WTC11 (cell line): ENCODE measurements around the gene BTBD8.

Experiments used
- CREB1 ChIP-seq: sonication (generic); formaldehyde crosslinking; IDR thresholded peaks from 2 replicates; pipeline ENCODE4 v1.8.0; 2023; ENCODE audit warnings: mild to moderate bottlenecking, missing genetic modification reagents
- FOXJ3 ChIP-seq: sonication (generic); formaldehyde crosslinking; IDR thresholded peaks from 2 replicates; pipeline ENCODE4 v1.9.0; 2021; ENCODE audit warnings: missing genetic modification reagents, mild to moderate bottlenecking, borderline replicate concordance
- FOXK1 ChIP-seq: sonication (generic); formaldehyde crosslinking; IDR thresholded peaks from 2 replicates; pipeline ENCODE4 v1.8.0; 2022; ENCODE audit warnings: mild to moderate bottlenecking, moderate library complexity, missing genetic modification reagents
- NR2C2 ChIP-seq: sonication (generic); formaldehyde crosslinking; IDR thresholded peaks from 2 replicates; pipeline ENCODE4 v1.8.0; 2022; ENCODE audit warnings: mild to moderate bottlenecking, missing genetic modification reagents
- SP1 ChIP-seq: sonication (generic); formaldehyde crosslinking; conservative IDR thresholded peaks from 2 replicates; pipeline ENCODE4 v1.8.1; 2022; ENCODE audit warnings: missing genetic modification reagents
- ZNF317 ChIP-seq: sonication (generic); formaldehyde crosslinking; IDR thresholded peaks from 2 replicates; pipeline ENCODE4 v1.8.1; 2023; ENCODE audit warnings: low read depth, mild to moderate bottlenecking, moderate library complexity, missing genetic modification reagents, borderline replicate concordance
- TF ChIP-seq, protein P1 (sequence below): sonication (generic); formaldehyde crosslinking; IDR thresholded peaks from 2 replicates; pipeline ENCODE4 v1.8.1; 2023; ENCODE audit warnings: mild to moderate bottlenecking, moderate library complexity, missing genetic modification reagents
- TF ChIP-seq, protein P2 (sequence below): fragments of 200-600 bp; IDR thresholded peaks from 2 replicates; pipeline ENCODE4 v1.8.0; 2022; ENCODE audit warnings: antibody characterized with exemption
- TF ChIP-seq, protein P3 (sequence below): sonication (generic); formaldehyde crosslinking; conservative IDR thresholded peaks from 2 replicates; pipeline ENCODE4 v1.8.1; 2022; ENCODE audit warnings: mild to moderate bottlenecking, missing genetic modification reagents
- TF ChIP-seq, protein P4 (sequence below): sonication (generic); formaldehyde crosslinking; IDR thresholded peaks from 2 replicates; pipeline ENCODE4 v1.8.1; 2023; ENCODE audit warnings: mild to moderate bottlenecking, missing genetic modification reagents, moderate library complexity

DNA sequence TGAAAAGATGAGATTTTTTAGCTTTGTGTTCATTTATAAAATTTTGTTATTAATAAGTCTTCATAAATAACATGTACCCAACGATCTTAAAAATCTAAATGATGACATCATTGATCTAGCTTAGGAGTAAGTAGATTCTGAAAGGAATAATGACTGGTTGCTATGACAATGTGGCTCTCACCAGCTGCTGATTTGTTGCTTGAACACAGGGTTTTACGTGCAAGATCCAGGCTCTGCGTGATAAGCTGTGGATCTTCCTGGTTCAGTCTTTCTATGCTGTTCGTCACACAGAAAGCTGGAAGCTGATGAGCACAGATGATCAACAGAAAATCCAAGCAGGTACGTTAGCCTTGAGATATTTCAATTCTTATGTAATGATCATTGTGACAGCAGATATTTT is 88.5 kb downstream of the BTBD8 start:
- TF ChIP-seq, protein P1, sequence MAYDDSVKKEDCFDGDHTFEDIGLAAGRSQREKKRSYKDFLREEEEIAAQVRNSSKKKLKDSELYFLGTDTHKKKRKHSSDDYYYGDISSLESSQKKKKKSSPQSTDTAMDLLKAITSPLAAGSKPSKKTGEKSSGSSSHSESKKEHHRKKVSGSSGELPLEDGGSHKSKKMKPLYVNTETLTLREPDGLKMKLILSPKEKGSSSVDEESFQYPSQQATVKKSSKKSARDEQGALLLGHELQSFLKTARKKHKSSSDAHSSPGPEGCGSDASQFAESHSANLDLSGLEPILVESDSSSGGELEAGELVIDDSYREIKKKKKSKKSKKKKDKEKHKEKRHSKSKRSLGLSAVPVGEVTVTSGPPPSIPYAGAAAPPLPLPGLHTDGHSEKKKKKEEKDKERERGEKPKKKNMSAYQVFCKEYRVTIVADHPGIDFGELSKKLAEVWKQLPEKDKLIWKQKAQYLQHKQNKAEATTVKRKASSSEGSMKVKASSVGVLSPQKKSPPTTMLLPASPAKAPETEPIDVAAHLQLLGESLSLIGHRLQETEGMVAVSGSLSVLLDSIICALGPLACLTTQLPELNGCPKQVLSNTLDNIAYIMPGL (CRISPR knock-in tag), result no peak
- TF ChIP-seq SP1 (CRISPR knock-in tag) (no peak), CREB1 (no peak), ZNF317 (CRISPR knock-in tag) (no peak), FOXK1 (CRISPR knock-in tag) (no peak), NR2C2 (CRISPR knock-in tag) (no peak), FOXJ3 (CRISPR knock-in tag) (no peak)
- TF ChIP-seq, protein P2, sequence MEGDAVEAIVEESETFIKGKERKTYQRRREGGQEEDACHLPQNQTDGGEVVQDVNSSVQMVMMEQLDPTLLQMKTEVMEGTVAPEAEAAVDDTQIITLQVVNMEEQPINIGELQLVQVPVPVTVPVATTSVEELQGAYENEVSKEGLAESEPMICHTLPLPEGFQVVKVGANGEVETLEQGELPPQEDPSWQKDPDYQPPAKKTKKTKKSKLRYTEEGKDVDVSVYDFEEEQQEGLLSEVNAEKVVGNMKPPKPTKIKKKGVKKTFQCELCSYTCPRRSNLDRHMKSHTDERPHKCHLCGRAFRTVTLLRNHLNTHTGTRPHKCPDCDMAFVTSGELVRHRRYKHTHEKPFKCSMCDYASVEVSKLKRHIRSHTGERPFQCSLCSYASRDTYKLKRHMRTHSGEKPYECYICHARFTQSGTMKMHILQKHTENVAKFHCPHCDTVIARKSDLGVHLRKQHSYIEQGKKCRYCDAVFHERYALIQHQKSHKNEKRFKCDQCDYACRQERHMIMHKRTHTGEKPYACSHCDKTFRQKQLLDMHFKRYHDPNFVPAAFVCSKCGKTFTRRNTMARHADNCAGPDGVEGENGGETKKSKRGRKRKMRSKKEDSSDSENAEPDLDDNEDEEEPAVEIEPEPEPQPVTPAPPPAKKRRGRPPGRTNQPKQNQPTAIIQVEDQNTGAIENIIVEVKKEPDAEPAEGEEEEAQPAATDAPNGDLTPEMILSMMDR, result no peak
- TF ChIP-seq, protein P3, sequence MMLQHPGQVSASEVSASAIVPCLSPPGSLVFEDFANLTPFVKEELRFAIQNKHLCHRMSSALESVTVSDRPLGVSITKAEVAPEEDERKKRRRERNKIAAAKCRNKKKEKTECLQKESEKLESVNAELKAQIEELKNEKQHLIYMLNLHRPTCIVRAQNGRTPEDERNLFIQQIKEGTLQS (CRISPR knock-in tag), result no peak
- TF ChIP-seq, protein P4, sequence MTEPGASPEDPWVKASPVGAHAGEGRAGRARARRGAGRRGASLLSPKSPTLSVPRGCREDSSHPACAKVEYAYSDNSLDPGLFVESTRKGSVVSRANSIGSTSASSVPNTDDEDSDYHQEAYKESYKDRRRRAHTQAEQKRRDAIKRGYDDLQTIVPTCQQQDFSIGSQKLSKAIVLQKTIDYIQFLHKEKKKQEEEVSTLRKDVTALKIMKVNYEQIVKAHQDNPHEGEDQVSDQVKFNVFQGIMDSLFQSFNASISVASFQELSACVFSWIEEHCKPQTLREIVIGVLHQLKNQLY (CRISPR knock-in tag), result no peak
